ENCODE results near the gene ATP5ME.

ATP5ME gene

DNA sequence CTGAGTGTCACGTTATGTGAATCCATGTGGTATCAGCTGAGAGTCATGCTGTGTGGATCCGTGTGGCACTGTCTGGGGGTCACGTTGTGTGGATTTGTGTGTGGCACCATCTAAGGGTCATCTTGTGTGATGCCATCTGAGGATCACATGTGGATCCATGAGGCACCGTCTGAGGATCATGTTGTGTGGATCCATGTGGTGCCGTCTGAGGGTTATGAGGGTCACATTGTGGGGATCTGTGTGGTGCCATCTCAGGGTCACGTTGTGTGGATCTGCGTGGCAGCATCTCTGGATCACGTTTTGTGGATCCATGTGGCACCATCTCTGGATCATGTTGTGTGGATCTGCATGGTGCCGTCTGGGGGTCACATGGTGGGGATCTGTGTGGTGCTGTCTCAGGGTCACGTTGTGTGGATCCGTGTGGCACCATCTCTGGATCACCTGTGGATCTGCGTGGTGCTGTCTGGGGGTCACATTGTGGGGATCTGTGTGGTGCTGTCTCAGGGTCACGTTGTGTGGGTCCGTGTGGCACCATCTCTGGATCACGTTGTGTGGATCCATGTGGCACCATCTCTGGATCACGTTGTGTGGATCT lies 41.8 kb downstream of the ATP5ME start:
- no peak for DNase-seq

DNA sequence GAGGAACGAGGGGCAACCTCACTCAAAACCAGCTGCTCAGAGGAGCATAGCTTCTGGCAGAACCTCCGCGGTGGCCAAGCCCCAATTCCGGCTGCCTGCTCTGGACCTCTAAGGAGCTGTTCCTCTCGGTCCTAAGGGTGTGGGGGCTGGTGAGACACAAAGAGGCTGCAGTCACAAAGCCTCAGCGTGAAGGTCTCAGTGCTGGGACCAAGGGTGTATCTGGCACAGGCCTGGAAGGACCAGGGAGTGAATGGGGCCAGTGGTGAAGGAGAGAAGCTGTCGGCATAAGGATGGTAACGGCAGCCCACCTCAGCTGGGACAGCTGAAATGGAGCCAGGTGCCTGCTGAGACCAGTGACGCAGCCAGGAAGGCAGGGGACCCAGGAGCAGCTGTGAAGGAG lies 43.4 kb downstream of the ATP5ME start:
- no peak for DNase-seq

DNA sequence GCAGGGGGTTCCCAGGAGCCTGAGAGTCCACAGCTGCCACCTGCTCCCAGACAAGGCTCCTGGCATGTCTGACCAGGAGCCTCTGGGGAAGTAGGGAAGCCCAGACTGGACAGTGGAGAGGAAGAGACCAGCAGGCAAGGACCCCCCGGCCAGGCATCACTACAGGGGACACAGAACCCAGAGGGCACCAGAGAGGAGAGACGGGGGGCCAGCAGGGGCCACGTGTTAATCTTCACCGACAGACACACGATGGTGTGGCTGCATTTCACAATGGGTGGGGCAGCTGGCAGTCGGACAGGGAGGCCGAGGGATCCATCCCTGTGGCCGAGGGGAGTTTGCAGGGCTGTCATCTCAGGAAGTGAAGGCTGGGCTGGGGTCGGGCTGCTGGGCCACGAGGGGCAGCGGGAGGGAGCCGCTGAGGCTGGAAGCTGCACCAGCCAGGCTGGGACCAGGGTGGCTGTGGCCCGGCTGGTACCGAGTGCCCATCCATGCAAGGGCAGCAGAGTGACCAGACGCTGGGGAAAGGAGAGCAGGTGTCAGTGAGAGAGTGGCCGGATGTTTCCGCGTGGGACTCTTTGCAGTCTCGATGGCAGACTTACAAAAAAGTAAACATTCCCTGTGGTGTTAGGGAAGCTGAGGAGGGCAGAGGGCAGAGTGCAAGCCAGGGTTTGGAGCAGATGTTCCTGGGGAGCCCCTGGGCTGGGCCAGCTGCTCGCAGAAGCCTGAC lies 44.0 kb downstream of the ATP5ME start:
- no peak for DNase-seq

GRCh38 chr4:629636-629914 lies 44.5 kb downstream of the ATP5ME start:
- DNase-seq = no peak

DNA sequence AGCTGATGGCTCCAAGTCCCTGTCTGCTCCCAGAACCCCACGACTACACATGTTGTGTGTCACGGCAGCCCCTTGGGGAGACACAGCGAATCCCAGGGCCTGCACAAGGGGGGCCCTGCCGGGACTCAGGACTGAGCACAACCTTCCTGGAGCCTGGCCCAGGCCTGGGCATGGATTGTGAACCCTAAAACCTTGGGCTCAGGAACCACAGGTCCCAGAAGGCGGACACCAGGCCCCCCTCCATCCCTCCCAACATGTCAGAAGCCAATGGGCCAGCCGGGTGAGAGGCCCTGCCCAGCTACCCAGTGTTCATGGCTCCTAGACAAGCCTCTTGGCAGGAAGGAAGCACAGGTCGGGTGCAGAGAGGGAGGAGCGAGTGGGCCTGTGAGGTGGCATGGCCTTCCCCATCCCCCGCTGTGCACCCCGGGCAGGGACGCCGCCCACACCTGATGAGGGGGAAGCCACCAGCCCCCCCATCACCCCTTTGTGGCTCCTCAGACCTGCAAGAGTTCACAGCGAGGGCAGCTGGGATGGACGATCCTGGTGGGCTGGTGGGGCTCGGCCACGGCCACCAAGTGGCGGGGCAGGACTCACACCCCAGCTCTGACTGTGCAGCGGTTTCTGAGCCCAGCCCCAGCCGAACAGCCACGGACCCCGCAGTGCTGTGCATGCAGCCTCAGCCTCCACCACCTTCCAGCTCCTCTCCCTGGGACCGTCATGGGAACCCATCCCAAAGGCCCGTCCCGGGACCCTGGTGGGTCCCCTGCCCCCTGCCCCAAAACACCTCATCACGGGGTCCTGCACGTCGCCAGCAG lies 45.0 kb downstream of the ATP5ME start:
- no peak for DNase-seq

GRCh38 chr4:628311-628741 lies 45.8 kb downstream of the ATP5ME start:
- DNase-seq = no peak

DNA sequence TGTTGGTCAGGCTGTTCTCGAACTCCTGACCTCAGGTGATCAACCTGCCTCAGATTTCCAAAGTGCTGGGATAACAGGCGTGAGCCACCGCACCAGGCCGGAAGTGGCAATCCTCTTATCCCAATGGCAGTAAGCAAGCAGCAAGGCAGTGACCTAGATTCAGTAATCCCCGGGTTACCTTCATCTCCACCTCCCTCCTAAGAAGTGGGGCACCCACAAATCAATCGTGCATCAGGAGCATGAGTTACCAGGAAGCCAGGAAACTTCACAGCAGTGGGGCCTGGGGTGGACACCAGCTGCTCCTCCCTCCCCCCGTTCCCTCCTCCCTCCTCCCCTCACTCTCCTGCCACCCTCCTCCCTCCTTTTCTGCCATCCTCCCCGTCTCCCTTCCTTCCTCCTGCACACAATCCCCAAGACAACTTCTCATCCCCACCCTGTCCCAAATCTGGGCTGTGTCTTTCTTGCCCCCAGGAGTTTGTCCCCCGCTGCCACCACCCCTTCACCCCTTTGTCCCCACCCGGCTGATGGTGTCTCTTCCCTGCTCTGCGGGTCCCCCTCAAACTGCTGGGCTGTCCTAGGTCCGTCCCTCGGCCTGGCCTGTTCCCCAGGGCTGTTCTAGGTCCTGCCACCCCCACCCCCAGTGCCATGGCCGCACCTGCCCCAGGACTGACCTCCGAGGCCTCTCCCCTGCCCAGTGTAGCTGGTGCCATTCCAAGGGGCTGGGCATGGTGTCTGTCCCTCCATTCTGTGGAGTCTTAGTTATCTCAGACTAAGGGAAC lies 46.5 kb downstream of the ATP5ME start:
- DNase-seq = no peak

GRCh38 chr4:626201-627091 lies 47.6 kb downstream of the ATP5ME start:
- DNase-seq = no peak

DNA sequence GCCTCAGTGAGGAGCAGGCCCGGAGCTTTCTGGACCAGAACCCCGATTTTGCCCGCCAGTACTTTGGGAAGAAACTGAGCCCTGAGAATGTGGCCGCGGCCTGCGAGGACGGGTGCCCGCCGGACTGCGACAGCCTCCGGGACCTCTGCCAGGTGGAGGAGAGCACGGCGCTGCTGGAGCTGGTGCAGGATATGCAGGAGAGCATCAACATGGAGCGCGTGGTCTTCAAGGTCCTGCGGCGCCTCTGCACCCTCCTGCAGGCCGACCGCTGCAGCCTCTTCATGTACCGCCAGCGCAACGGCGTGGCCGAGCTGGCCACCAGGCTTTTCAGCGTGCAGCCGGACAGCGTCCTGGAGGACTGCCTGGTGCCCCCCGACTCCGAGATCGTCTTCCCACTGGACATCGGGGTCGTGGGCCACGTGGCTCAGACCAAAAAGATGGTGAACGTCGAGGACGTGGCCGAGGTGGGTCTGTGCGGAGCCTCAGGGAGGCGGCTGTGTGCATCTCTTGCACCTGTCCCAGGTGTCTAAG lies 48.4 kb downstream of the ATP5ME start:
- DNase-seq = no peak

DNA sequence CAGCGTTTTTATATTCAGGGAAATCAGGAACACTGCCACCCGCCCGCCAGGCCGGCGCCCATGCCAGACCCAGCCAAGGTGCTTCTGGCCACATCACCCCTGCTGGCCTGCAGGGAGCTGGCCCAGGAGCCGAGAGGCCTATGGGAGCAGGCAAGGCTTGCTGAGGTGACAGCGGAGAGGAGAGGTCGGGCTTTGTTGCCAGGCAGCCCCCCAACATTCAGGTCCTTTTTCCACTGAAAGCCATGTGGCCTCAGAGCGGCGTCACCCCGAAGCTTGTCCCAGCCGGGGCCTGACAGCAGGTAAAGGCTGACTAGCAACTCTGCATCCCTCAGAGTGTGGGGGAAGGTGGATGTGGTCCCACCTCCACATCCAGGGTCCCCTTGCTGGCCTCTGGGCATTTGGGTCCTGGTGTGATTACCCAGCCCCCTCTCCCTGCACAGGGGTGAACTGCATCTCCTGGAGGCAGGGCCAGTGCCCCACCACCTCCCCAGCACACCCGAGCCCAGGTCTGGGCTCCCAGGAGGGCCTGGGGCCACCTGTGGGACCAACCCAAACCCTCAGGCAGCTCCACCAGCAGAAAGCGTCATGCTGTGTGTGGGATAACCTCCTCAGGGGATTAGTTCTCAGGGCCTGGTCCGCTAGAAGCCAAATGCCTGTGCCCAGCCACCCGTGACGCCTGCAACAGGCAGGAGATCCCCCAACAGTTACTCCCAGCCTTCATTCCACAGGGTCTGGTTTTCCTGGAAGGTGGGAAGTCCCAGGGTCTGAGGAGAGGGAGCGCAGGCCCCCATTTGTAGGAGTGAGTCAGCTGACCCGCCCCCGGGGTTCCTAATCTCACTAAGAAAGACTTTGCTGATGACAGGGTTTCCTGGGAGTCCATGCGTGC lies 49.1 kb downstream of the ATP5ME start, which contains the start of gene PDE6B:
PDE6B (plus strand) TSS at position 869 of the 886 bp plus-strand sequence. CDS start 54 bp downstream, outside the sequence.
- DNase-seq = no peak

DNA sequence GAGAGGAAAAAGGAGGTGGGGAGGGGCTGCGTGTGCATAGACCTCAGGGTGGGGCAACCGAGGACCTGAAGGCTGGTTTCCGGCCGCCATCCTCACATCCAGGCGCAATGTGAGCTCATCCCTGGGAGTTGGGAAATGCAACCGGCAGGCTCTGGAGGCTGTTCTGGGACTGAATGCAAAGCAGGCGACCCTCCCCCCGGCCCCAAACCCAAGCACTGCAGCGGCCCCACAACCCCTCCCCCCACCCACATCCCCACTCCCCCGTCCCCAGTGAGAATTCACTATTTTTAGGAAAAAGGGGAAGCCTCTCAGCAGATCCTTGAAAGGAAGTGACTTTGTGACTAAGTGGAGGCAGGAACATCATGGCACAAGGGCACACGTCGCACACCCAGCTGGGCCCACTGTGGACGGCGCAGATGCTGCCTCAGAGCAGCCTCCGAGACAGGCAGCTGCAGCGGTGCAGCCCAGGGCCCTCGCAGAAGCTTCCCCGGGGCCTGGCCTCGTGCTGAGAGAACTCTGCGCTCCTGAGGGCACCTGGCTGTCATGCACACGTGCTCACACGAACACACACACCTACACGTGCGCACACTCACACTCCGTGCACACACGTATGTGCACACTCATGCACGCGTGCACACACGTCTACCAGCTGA lies 50.0 kb downstream of the ATP5ME start:
- DNase-seq = no peak

DNA sequence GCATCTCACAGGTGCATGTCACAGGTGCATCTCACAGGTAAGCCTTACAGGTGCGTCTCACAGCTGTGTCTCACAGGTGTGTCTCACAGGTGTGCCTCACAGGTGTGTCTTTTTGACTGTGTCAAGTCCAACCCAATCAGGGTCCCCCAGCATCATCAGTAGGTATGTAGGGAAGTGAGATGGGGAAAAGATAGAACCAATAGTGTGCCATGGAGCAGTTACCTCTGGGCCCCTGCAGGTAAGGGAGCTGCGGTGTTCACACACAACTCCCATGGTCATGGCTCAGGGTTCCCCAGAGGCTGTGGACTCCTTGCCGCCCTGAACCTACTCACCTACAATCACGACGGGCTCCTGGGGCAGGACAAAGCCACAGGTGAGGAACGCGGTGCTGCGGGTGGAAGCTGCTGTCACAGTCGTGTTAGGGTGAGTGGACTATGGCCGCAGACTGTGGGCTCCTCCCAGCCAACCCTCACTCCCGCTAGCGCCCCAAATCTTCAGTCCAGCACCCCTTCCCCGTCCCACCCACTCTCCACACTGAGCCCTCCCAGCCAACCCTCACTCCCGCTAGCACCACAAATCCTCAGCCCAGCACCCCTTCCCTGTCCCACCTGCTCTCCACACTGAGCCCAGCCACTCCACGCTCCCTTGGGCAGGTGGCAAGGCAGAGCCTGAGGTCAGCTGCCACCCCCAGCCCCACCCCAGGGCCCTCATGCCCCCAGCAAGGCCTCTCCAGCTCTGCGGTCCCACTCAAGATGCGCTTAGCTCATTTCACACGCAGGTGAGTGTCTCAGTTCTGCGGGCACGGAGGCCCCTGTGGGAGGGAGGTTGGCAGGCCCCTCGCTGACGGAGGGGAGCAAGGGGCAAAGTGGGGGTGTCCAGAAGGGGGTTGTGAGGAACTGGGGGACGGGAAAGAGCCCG lies 50.8 kb downstream of the ATP5ME start:
- DNase-seq = no peak
